H1 (cell line): Measurements from ENCODE around the gene NAXD. TPM values are rescaled to one million over a fixed set of nuclear protein-coding genes. Genes with fewer than 3 reads are reported as not detected.

Source experiments
- ASH2L ChIP-seq: fragments of 200-600, 300-600 bp; sonication (generic); IDR thresholded peaks from one replicate; pipeline ENCODE4 v1.7.1; 2017; ENCODE audit warnings: low read length
- ATF3 ChIP-seq: IDR thresholded peaks from 2 replicates; pipeline ENCODE4 v1.6.1; 2011; ENCODE audit warnings: low read depth, mild to moderate bottlenecking, low read length; ENCODE audit not compliant: insufficient read depth
- EGR1 ChIP-seq: IDR thresholded peaks from 2 replicates; pipeline ENCODE4 v1.6.1; 2011; ENCODE audit warnings: low read depth, low read length, borderline replicate concordance
- SP1 ChIP-seq: IDR thresholded peaks from 2 replicates; pipeline ENCODE4 v1.6.1; 2011; ENCODE audit warnings: low read depth, low read length
- TEAD4 ChIP-seq: IDR thresholded peaks from 2 replicates; pipeline ENCODE4 v1.6.1; 2012; ENCODE audit warnings: low read depth, low read length, inconsistent platforms, mixed read lengths
- polyA plus RNA-seq, 7 experiments: library from polyadenylated mRNA; depleted of rRNA in 3 of 7; stranded (reverse) in 5 of 7; unstranded in 2 of 7; fragments of >200 nt in 5 of 7; fragments of 200-250 nt in 2 of 7; gene quantifications; 1 replicate in 5 of 7; 2 replicates in 1 of 7; 4 replicates in 1 of 7; pipeline versions ENCODE4 v1.2.1 to v1.2.3, GENCODE V29; 2011 to 2013; ENCODE audit warnings: missing spikeins in 2 of 7, mixed read lengths in 2 of 7
- total RNA-seq: library from RNA; stranded (reverse); fragmentation: NEBNext Ultra II Directional; extraction: Animal tissue kit (Norgen Biotek cat#: 25700); gene quantifications from 2 replicates; pipeline ENCODE4 v1.2.1, GENCODE V29; 2021

NAXD gene
- total and polyA plus RNA-seq, 2 of the 8 experiments (the other 6 are each of a cell fraction or from before 2014, with no cell fraction given): 25.4 to 35.5 TPM

- TF ChIP-seq EGR1: no peak
- TF ChIP-seq ASH2L: no peak
- no peak for TF ChIP-seq SP1
- TF ChIP-seq TEAD4: no peak
- TF ChIP-seq ATF3: no peak
Observed at GRCh38 chr13:110662777-110663443, 47.6 kb downstream of the NAXD start (continued).
